Fibroblast of upper back skin (primary cell): ENCODE measurements around the gene DKK3.

Source experiments
- DNase-seq: peaks from one replicate; pipeline ENCODE4 v3.0.0-alpha.2; 2013

Gene DKK3

GRCh38 chr11:11966354-11966741 lies 42.1 kb downstream of the DKK3 start:
- no peak for DNase-seq

GRCh38 chr11:11965656-11966353 lies 42.6 kb downstream of the DKK3 start:
- no peak for DNase-seq

- no peak for DNase-seq
These were observed 43.2 kb downstream of the DKK3 start for GRCh38 chr11:11965192-11965591.

GRCh38 chr11:11964774-11965150 lies 43.7 kb downstream of the DKK3 start:
- DNase-seq = no peak

- no peak for DNase-seq
These were observed 44.3 kb downstream of the DKK3 start for GRCh38 chr11:11963842-11964773.

GRCh38 chr11:11963067-11963466 lies 45.4 kb downstream of the DKK3 start:
- no peak for DNase-seq

- no peak for DNase-seq
These were observed 46.9 kb downstream of the DKK3 start for GRCh38 chr11:11961399-11962028.

- peak; percentile 55 for DNase-seq
These were observed 47.7 kb downstream of the DKK3 start for GRCh38 chr11:11960687-11961086.

GRCh38 chr11:11959601-11960000 lies 48.8 kb downstream of the DKK3 start:
- DNase-seq = no peak

- no peak for DNase-seq
These were observed 49.8 kb downstream of the DKK3 start for GRCh38 chr11:11958403-11959231.

GRCh38 chr11:11956006-11956405 lies 52.4 kb downstream of the DKK3 start:
- DNase-seq = no peak

GRCh38 chr11:11952036-11952435 lies 56.4 kb downstream of the DKK3 start:
- no peak for DNase-seq

- DNase-seq = no peak
These were observed 58.9 kb downstream of the DKK3 start for GRCh38 chr11:11949482-11949881.

- no peak for DNase-seq
These were observed 60.0 kb downstream of the DKK3 start for GRCh38 chr11:11948242-11948947.

GRCh38 chr11:11947825-11948224 lies 60.6 kb downstream of the DKK3 start:
- DNase-seq = no peak

GRCh38 chr11:11946878-11947277 lies 61.5 kb downstream of the DKK3 start:
- DNase-seq = no peak

- DNase-seq = peak; percentile 64
These were observed 62.2 kb downstream of the DKK3 start for GRCh38 chr11:11946180-11946579.

- no peak for DNase-seq
These were observed 64.0 kb downstream of the DKK3 start for GRCh38 chr11:11944444-11944843.

GRCh38 chr11:11942668-11943067 lies 65.8 kb downstream of the DKK3 start:
- no peak for DNase-seq

- no peak for DNase-seq
These were observed 67.9 kb downstream of the DKK3 start for GRCh38 chr11:11940551-11940950.

- DNase-seq = no peak
These were observed 70.5 kb downstream of the DKK3 start for GRCh38 chr11:11937957-11938356.

GRCh38 chr11:11937433-11937832 lies 71.0 kb downstream of the DKK3 start:
- no peak for DNase-seq
